BLaER1 treated with 17β-estradiol and CSF1 and Interleukin-3, amounts not matched to agents 10 nM and 100 nM (cell line): ENCODE results near the gene AQP12B.

Experiments
- H3K27ac ChIP-seq, 11 experiments: shearing (Covaris generic); formaldehyde crosslinking; 2 replicates each; pipeline ENCODE4 v1.8.1; 2022
- H3K27me3 ChIP-seq, 11 experiments: shearing (Covaris generic); formaldehyde crosslinking; 2 replicates each; pipeline ENCODE4 v1.8.1; 2022
- H3K36me3 ChIP-seq, 11 experiments: shearing (Covaris generic); formaldehyde crosslinking; 2 replicates each; pipeline ENCODE4 v1.8.1; 2022
- H3K4me1 ChIP-seq, 10 experiments: shearing (Covaris generic); formaldehyde crosslinking; 2 replicates each; pipeline ENCODE4 v1.8.1; 2022
- H3K4me2 ChIP-seq, 11 experiments: shearing (Covaris generic); formaldehyde crosslinking; 2 replicates each; pipeline ENCODE4 v1.8.1; 2022
- H3K4me3 ChIP-seq, 10 experiments: shearing (Covaris generic); formaldehyde crosslinking; 2 replicates each; pipeline ENCODE4 v1.8.1; 2022
- H3K9ac ChIP-seq, 11 experiments: shearing (Covaris generic); formaldehyde crosslinking; 2 replicates each; pipeline ENCODE4 v1.8.1; 2022
- H3K9me3 ChIP-seq, 11 experiments: shearing (Covaris generic); formaldehyde crosslinking; replicated peaks in 1 of 11; 2 replicates each; pipeline ENCODE4 v1.8.1; 2022
- H4K20me1 ChIP-seq, 11 experiments: shearing (Covaris generic); formaldehyde crosslinking; 2 replicates each; pipeline ENCODE4 v1.8.1; 2022
- Cebpa-rat ChIP-seq, 11 experiments: shearing (Covaris generic); IDR thresholded peaks; 2 replicates each; pipeline ENCODE4 v1.8.1; 2022

AQP12B gene

DNA sequence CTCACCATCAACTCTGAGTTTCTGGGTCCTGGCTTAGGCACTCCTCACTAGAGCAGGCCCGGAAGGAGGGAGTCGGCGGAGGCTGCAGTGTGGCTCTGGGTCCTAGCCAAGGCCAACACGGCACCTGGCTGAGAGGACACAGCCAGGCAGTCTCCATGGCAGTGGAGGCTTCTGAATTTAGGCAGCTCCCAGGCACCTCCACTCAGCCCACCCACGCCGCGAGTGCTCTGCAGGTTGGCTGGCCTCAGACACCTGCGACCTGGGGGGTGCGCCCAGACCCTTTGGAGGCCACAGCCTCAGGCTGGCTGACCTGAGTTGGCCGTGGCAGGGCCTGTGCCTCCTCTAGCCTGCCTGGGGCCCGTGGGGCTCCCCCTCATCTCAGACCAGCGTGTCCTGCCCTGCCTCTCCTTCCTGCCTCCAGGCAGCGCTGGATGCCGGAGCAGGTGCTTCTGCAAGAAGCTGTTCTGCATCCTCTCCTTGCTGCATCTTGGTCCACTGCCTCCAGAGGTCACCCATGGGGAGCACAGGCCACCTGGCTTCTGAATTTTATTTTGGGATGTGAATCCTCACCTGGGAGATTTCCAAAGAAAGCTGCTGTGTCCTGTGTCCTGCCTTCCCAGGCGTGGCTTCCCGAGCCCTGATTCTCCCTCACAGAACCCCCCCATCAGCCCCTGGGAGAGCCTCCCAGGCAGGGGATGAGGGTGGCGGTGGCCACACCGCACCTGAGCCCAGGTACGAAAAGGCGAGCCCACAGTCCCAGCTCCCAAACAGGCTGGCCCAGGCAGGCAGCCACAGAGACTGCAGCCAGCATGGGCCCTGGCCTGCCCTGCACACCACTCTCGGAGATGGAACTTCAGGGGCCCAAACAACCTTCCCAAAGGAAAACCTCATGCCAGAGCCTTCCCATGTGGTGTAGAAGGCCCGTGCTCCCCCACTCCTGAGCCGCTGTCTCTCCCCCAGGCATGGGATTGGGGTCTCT is 32.4 kb upstream of the AQP12B start:
- H3K4me1 ChIP-seq, result peaks cover 0 to 53% (median 36%) of the 10 kb centered on the region in 10 experiments; a peak in 13 of 20 replicates
- H4K20me1 ChIP-seq, result peaks cover 0 to 9% (median 0%) of the 10 kb centered on the region in 11 experiments; a peak in 3 of 22 replicates
- no peak for TF ChIP-seq Cebpa-rat (IDR thresholded peaks at IDR 0.05)
- H3K36me3 ChIP-seq, result no peaks in the 10 kb centered on the region
- H3K9ac ChIP-seq, result no peak overlapping the region
- no peaks in the 10 kb centered on the region for H3K27me3 ChIP-seq
- no peaks in the 10 kb centered on the region for H3K9me3 ChIP-seq
- no peak overlapping the region for H3K27ac ChIP-seq
- no peak overlapping the region for H3K4me3 ChIP-seq
- H3K4me2 ChIP-seq, result peak overlapping the region in 6 of 11 experiments; percentile 10 to 48 (median 42); a peak in 7 of 22 replicates

DNA sequence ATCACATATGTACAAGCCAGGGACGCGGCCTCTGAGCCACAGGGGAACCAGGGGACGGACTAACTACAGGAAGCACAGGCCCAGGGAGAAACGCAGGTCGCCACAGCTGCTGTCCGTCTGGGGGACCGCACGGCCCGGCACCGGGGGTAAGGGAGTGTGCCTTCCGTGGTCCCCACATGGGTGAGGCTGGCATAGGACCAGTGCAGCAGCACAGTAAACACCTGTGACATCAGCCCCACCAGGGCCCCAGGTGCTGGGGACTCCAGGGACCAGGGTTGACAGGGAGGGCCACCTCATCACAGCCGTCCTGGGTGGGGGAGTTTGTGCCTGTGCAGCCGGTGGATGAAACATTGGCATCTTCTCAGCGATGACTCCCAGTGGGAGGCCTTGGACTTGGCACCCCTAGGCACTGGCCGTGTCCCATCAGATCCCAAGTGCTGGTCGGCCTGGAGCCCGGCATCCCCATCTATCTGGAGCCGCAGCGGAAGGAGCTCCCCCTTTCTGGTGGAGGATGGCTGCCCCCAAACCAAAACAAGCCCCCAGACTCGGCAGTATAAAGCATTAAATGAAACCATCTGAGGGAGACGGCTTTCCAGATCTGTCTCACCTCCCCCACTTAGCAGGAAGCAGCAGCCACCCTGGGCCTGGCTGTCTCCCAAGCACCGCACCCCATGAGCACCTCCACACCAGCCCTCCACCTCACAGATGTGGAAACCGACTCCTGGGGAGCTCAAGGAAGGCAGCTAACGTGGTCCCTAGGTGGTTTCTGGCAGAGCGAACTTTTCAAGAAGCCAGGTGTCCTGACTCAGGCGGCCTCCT is 31.5 kb upstream of the AQP12B start:
- TF ChIP-seq Cebpa-rat (IDR thresholded peaks at IDR 0.05), result no peak
- H3K27me3 ChIP-seq, result no peaks in the 10 kb centered on the region

DNA sequence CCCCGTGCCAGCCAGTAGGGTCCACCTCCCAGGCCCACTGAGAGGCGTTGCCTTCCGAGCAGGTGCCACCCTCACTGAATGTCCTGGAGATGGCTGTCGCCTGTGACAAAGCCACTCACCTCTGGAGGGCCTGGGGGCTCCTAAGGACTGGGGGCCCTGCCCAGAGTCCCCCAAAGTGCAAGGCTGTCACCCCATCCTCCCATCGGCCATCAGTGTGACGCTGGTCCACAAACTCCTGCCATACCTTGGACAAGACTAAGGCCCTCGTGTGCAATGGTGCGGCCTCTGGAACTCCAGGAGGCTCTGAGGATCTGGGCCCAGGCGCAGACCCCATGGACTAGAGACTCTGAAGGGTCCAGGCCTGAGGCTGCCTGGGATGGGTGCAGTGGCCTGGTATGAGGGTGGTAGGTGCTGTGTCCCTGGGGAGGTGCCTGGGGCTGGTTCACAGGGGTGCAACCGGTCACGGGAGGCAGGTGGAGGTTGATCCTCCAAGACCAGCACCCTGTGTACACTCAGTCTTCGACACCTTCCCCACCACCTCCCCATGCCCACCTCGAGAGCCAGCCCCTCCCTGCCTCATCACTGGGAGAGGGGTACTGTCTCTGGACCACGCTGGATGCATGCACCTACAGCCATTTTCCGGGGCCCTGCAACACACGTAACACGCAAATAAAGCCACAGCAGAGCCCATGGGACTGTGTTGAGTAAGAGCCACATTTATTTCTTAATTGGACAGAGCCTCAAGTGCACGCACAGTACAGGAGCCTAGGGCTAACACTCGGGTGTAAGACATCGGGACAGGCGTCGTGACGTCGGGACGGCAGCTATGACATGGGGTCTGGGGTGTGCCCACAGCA is 30.6 kb upstream of the AQP12B start:
- no peak for TF ChIP-seq Cebpa-rat (IDR thresholded peaks at IDR 0.05)
- Histone ChIP-seq H3K9me3 (no peaks in the 10 kb centered on the region), H4K20me1 (peaks cover 0 to 9% (median 0%) of the 10 kb centered on the region in 11 experiments; a peak in 2 of 22 replicates), H3K36me3 (no peaks in the 10 kb centered on the region), H3K27me3 (no peaks in the 10 kb centered on the region), H3K9ac (no peak overlapping the region; a peak in 1 of 22 replicates), H3K4me2 (peak overlapping the region in 8 of 11 experiments; percentile 25 to 57 (median 42); a peak in 14 of 22 replicates), H3K27ac (no peak overlapping the region), H3K4me1 (peaks cover 0 to 45% (median 31%) of the 10 kb centered on the region in 10 experiments; a peak in 13 of 20 replicates), H3K4me3 (no peak overlapping the region)

More for the DNA sequence above, 31.5 kb upstream of the AQP12B start:
- Histone ChIP-seq H3K4me3 (no peak overlapping the region), H3K4me1 (peaks cover 0 to 53% (median 36%) of the 10 kb centered on the region in 10 experiments; a peak in 13 of 20 replicates), H3K36me3 (no peaks in the 10 kb centered on the region), H3K27ac (no peak overlapping the region), H4K20me1 (peaks cover 0 to 9% (median 0%) of the 10 kb centered on the region in 11 experiments; a peak in 2 of 22 replicates), H3K4me2 (peak overlapping the region in 8 of 11 experiments; percentile 25 to 57 (median 42); a peak in 14 of 22 replicates), H3K9me3 (no peaks in the 10 kb centered on the region), H3K9ac (no peak overlapping the region; a peak in 1 of 22 replicates)

DNA sequence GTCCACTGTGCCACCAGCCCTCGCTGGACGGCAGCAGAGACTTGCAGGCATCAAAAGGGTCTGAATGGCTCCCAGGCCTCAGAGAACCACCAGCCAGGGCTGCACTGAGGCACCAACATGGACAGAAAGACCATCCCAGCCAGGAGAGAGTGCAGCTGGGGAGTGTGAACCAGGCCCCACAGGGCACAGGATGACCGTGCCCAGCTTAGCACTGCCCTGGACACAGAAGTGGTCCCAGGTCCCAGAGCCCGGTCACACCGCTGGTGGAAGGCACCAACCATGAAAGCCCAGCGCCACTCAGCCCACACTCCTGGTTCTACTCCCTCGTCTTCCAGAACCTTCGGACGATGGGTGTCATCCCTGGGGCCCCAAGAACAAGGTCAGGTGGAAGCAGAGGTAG is 29.4 kb upstream of the AQP12B start:
- TF ChIP-seq Cebpa-rat (IDR thresholded peaks at IDR 0.05), result no peak
- H3K27ac ChIP-seq, result no peak overlapping the region
- no peaks in the 10 kb centered on the region for H3K9me3 ChIP-seq
- H3K4me1 ChIP-seq, result peaks cover 0 to 33% (median 21%) of the 10 kb centered on the region in 10 experiments; a peak in 13 of 20 replicates
- H3K27me3 ChIP-seq, result no peaks in the 10 kb centered on the region
- H4K20me1 ChIP-seq, result peaks cover 0 to under 1% (median 0%) of the 10 kb centered on the region in 11 experiments; a peak in 1 of 22 replicates
- H3K4me3 ChIP-seq, result no peak overlapping the region
- no peaks in the 10 kb centered on the region for H3K36me3 ChIP-seq
- no peak overlapping the region for H3K4me2 ChIP-seq
- H3K9ac ChIP-seq, result no peak overlapping the region

DNA sequence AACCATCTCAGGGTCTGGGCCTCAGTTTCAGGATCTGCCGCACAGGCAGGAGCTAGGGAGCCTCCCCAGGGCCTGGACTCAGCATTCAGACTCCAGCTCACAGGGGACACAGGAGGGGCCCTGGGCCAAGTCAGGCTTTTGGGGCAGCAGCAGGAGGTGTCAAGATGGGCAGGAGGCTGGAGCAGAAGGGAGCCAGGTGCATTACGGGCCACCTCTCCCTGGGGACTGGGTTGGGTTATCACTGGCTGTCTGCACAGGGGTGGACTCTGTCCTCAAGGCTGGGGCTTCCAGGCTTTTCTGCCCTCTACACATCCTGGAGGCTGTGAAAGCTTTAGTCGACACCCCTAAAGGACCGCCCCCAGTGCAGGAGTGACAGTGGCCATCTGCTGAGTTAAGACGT is 29.0 kb upstream of the AQP12B start:
- no peak for TF ChIP-seq Cebpa-rat (IDR thresholded peaks at IDR 0.05)
- Histone ChIP-seq H3K27me3 (no peaks in the 10 kb centered on the region), H3K27ac (no peak overlapping the region), H3K9ac (no peak overlapping the region), H3K9me3 (no peaks in the 10 kb centered on the region), H3K4me2 (no peak overlapping the region), H3K4me1 (peaks cover 0 to 29% (median 20%) of the 10 kb centered on the region in 10 experiments; a peak in 12 of 20 replicates), H4K20me1 (no peaks in the 10 kb centered on the region; a peak in 1 of 22 replicates), H3K36me3 (no peaks in the 10 kb centered on the region), H3K4me3 (no peak overlapping the region)

DNA sequence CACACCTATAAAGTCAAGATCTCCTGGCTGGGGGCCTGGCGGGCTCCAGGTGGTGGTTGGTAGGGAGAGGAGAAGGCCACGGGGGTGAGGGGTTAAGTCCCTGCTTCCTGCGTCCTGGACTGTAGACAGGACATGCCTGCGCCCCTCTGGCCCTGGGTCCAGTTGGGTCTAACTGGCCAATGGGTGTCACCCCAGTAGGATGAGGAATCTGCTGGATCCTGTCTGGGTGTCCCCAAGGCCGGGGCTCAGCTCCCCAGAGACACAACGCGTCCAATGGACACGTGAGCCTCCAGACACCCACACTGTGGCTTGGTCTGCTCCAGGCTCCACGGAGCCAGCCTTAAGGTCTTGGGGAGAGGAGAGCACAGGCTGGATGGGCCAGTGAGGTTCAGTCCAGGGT is 28.6 kb upstream of the AQP12B start:
- Histone ChIP-seq H4K20me1 (no peaks in the 10 kb centered on the region; a peak in 1 of 22 replicates), H3K9me3 (no peaks in the 10 kb centered on the region), H3K27ac (no peak overlapping the region), H3K36me3 (no peaks in the 10 kb centered on the region), H3K9ac (no peak overlapping the region), H3K4me1 (peaks cover 2 to 28% (median 21%) of the 10 kb centered on the region in 10 experiments; a peak in 19 of 20 replicates), H3K27me3 (no peaks in the 10 kb centered on the region), H3K4me3 (no peak overlapping the region), H3K4me2 (no peak overlapping the region)
- TF ChIP-seq Cebpa-rat (IDR thresholded peaks at IDR 0.05), result no peak

DNA sequence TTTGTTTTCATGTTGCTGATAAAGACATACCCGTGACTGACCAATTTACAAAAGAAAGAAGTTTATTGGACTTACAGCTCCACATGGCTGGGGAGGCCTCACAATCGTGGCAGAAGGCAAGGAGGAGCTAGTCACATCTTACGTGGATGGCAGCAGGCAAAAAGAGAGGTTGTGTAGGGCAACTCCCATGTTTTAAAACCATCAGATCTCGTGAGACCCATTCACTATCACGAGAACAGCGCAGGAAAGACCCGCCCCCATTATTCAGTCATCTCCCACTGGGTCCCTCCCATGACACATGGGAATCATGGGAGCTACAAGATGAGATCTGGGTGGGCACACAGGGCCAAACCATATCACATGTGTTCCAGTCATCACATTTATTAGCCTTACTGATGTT is 25.8 kb upstream of the AQP12B start:
- no peak for TF ChIP-seq Cebpa-rat (IDR thresholded peaks at IDR 0.05)
- no peaks in the 10 kb centered on the region for H3K36me3 ChIP-seq
- no peak overlapping the region for H3K4me2 ChIP-seq
- no peak overlapping the region for H3K9ac ChIP-seq
- H3K4me3 ChIP-seq, result no peak overlapping the region
- H3K9me3 ChIP-seq, result no peaks in the 10 kb centered on the region
- H3K27me3 ChIP-seq, result peaks cover 9 to 15% (median 13%) of the 10 kb centered on the region in 11 experiments; a peak in 19 of 22 replicates
- no peak overlapping the region for H3K27ac ChIP-seq
- H4K20me1 ChIP-seq, result no peaks in the 10 kb centered on the region; a peak in 1 of 22 replicates
- peaks cover 15 to 27% (median 21%) of the 10 kb centered on the region in 10 experiments for H3K4me1 ChIP-seq

DNA sequence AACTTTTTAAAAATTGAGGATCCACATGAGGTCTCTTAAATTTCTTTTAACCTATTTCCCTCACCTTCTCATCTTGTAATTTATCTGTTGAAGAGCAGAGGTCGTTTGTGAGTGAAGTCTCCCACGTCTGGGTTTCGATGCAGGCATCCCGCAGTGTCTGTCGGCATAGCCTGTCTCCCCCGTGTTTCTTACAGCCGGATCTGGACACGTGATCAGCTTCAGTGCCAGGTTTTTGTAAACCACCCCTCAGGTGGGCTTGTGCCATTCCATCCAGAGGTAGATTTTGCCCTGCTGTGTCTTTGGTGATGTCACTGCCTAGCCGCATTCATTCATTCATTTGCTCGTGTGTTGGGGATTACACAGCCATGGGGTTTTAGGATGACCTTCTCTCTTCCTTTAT is 25.1 kb upstream of the AQP12B start:
- Histone ChIP-seq H4K20me1 (no peaks in the 10 kb centered on the region), H3K4me1 (peaks cover 14 to 21% (median 20%) of the 10 kb centered on the region in 10 experiments), H3K4me3 (no peak overlapping the region), H3K27me3 (peaks cover 9 to 15% (median 13%) of the 10 kb centered on the region in 11 experiments; a peak in 19 of 22 replicates), H3K9me3 (no peaks in the 10 kb centered on the region), H3K9ac (no peak overlapping the region), H3K36me3 (no peaks in the 10 kb centered on the region), H3K4me2 (no peak overlapping the region), H3K27ac (no peak overlapping the region)
- no peak for TF ChIP-seq Cebpa-rat (IDR thresholded peaks at IDR 0.05)
